Left lung (tissue), 14 donors: ENCODE measurements around the gene SLC24A4. TPM values are rescaled to one million over a fixed set of nuclear protein-coding genes. Genes with fewer than 3 reads are reported as not detected.

Source experiments
- ATAC-seq: fragments of 200-7000 bp; cut with Tn5 transposase; one replicate; pipeline ENCODE4 v1.9.1; 2020; ENCODE audit warnings: moderate library complexity
- DNase-seq, 4 donors: peaks; one replicate each; pipeline ENCODE4 v3.0.0-alpha.2; 2013 to 2020
- H3K27ac ChIP-seq, 2 donors: fragments of 200-600 bp; sonication (generic) in 1 of 2; one replicate each; pipeline versions ENCODE4 v1.5.0 to v1.8.0; 2020 to 2021
- H3K27me3 ChIP-seq, 2 donors: fragments of 200-600 bp; sonication (generic) in 1 of 2; one replicate each; pipeline versions ENCODE4 v1.5.0 to v1.8.0; 2020 to 2021
- H3K36me3 ChIP-seq, 2 donors: fragments of 200-600 bp; sonication (generic) in 1 of 2; one replicate each; pipeline versions ENCODE4 v1.5.0 to v1.8.0; 2020 to 2021
- H3K4me1 ChIP-seq, 2 donors: fragments of 200-600 bp; one replicate each; pipeline ENCODE4 v1.8.0; 2021
- H3K4me3 ChIP-seq, 2 donors: fragments of 200-600 bp; sonication (generic) in 1 of 2; one replicate each; pipeline versions ENCODE4 v1.5.0 to v1.8.0; 2020 to 2021; ENCODE audit warnings: mild to moderate bottlenecking in 1 of 2
- H3K9me3 ChIP-seq, 2 donors: fragments of 200-600 bp; sonication (generic) in 1 of 2; one replicate each; pipeline versions ENCODE4 v1.5.0 to v1.8.0; 2020 to 2021
- intact Hi-C, 2 donors: fragments of 100-400 bp; cut with DNase I; formaldehyde crosslinking; loops; one replicate each; pipeline versions ENCODE4 v1.11.2 to v1.14.2; 2022
- long read RNA-seq, 12 donors: library from polyadenylated mRNA in 2 of 12; unstranded in 2 of 12; transcript quantifications; one replicate each; pipeline ENCODE4 v2.0.0 and lab custom pipeline, GENCODE V29; 2019 to 2026
- polyA plus RNA-seq, 6 donors: library from polyadenylated mRNA; unstranded; fragments of 120-200 nt; gene quantifications; one replicate each; pipeline ENCODE4 v1.2.1, GENCODE V29; 2013; ENCODE audit not compliant: insufficient read length in 6 of 6
- total RNA-seq, 2 donors: library from RNA; stranded (reverse); fragmentation: NEBNext Ultra II Directional; extraction: Animal tissue kit (Norgen Biotek cat#: 25700); gene quantifications; one replicate each; pipeline ENCODE4 v1.2.1, GENCODE V29; 2021
- TF ChIP-seq, protein P1 (sequence below), 2 donors: fragments of 200-600 bp; sonication (generic) in 1 of 2; IDR thresholded peaks; one replicate each; pipeline versions ENCODE4 v1.5.0 to v1.8.0; 2021; ENCODE audit warnings: antibody characterized with exemption in 2 of 2
- donor health status: DM: no; HTN: yes; CAD: no.
- donor health status: DM: no; HTN: no; CAD: no.

The SLC24A4 gene, protein sequence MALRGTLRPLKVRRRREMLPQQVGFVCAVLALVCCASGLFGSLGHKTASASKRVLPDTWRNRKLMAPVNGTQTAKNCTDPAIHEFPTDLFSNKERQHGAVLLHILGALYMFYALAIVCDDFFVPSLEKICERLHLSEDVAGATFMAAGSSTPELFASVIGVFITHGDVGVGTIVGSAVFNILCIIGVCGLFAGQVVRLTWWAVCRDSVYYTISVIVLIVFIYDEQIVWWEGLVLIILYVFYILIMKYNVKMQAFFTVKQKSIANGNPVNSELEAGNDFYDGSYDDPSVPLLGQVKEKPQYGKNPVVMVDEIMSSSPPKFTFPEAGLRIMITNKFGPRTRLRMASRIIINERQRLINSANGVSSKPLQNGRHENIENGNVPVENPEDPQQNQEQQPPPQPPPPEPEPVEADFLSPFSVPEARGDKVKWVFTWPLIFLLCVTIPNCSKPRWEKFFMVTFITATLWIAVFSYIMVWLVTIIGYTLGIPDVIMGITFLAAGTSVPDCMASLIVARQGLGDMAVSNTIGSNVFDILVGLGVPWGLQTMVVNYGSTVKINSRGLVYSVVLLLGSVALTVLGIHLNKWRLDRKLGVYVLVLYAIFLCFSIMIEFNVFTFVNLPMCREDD
- total RNA-seq (1 to 10 TPM; 1.1 to 2.0 TPM), polyA plus RNA-seq (under 1 TPM; 0.25 to 0.53 (median 0.45) TPM)
- long read RNA-seq, donor 1, result 0 reads
- long read RNA-seq, donor 2, full-length matches to known transcripts, result 1 of 1 reads
- long read RNA-seq, donor 2, partial matches to known transcripts, result 0 of 1 reads
- long read RNA-seq, donor 2, other reads (novel, unspliced or antisense), result 0 of 1 reads
- long read RNA-seq, donor 3, result 0 reads
- long read RNA-seq, donor 4, partial matches to known transcripts, result 0 of 1 reads
- long read RNA-seq, donor 4, other reads (novel, unspliced or antisense), result 1 of 1 reads
- long read RNA-seq, donor 5, result 0 reads
- long read RNA-seq, donor 6, result 0 reads
- long read RNA-seq, donor 7, result 0 reads
- long read RNA-seq, donor 8, result 0 reads
- long read RNA-seq, donor 9, result 0 reads
- long read RNA-seq, donor 10, result 0 reads
- long read RNA-seq, donor 11, result 0 reads
- long read RNA-seq, donor 12, result 0 reads

DNA sequence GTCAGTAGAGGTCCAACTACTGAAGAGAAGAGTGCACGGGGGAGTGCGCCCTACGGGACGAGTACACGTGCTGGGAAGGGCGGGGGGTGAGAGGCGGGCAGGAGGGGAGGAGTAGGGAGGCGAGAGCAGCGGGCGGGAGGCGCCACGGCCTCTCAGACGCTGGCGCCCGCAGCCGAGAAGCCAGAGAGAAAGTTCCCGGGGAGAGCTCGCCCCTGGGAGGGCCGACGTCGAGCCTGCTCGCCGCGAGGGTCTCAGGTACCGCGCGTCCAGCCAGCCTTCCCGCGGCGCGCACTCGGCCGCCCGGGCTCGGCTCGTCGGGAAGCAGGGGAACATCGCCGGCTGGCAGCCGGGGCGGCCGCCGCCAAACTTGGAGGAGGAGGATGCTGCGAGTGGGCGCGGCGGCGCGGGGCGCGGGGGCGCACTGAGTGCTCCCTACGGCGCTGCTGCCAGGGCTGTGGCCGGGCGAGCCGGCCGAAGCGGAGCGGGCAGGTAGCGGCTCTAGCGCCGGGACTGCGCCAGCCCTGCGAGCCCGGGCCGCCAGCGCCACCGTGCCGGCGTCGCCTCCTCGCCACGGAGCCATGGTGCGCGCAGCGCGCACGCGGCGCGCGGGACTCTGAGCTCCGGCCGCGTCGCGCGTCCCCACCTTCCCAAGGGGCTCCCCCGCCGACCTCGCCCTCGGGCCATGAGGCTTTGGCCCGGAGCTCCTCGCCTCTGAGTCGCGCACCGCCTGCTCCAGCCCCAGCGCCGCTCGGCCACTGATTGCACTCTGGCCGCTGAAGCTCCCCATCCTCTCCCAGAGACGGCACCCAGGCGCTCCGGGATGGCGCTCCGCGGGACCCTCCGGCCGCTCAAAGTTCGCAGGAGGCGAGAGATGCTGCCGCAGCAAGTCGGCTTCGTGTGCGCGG lies at the start of gene SLC24A4:
Gene SLC24A4 (plus strand): TSS at position 155 of the 905 bp plus-strand sequence. CDS start 666 bp downstream, at position 821.
- H3K27ac ChIP-seq, result no peak within 1 kb of the TSS
- H3K4me3 ChIP-seq, result peak within 1 kb of the TSS; percentile 25 to 37
- peaks cover 3 to 21% of the 10 kb centered on the region in 2 donors for H3K4me1 ChIP-seq
- intact Hi-C loops, result no loop called here
- TF ChIP-seq, protein P1, sequence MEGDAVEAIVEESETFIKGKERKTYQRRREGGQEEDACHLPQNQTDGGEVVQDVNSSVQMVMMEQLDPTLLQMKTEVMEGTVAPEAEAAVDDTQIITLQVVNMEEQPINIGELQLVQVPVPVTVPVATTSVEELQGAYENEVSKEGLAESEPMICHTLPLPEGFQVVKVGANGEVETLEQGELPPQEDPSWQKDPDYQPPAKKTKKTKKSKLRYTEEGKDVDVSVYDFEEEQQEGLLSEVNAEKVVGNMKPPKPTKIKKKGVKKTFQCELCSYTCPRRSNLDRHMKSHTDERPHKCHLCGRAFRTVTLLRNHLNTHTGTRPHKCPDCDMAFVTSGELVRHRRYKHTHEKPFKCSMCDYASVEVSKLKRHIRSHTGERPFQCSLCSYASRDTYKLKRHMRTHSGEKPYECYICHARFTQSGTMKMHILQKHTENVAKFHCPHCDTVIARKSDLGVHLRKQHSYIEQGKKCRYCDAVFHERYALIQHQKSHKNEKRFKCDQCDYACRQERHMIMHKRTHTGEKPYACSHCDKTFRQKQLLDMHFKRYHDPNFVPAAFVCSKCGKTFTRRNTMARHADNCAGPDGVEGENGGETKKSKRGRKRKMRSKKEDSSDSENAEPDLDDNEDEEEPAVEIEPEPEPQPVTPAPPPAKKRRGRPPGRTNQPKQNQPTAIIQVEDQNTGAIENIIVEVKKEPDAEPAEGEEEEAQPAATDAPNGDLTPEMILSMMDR (IDR thresholded peaks at IDR 0.05), result no peak
- peak; percentile 64 for ATAC-seq
- no peaks in the 10 kb centered on the region for H3K36me3 ChIP-seq
- no peaks in the 10 kb centered on the region for H3K9me3 ChIP-seq
- DNase-seq, result peak in 2 of 4 donors; percentile 12 to 81
- peaks cover 48 to 86% of the 10 kb centered on the region in 2 donors for H3K27me3 ChIP-seq

DNA sequence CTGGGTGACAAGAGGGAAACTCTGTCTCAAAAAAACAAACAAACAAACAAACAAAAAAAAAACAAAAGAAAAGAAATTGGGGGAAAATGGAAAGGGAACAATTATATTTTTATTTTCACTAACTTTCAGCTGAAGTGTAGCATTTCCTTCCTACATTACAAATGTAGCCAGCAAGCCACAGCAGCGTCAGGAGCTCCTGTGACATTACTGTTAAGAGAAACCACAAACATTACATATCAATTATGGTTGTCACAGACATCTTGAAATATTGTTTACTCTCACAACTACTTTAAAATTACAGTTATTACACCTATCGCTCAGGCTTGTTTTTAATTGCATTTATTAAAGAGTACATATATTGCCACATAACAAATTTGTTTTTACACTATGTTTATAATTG lies 49.8 kb upstream of the SLC24A4 start:
- Histone ChIP-seq H3K27ac (no peak overlapping the region), H3K36me3 (no peaks in the 10 kb centered on the region), H3K27me3 (no peaks in the 10 kb centered on the region), H3K9me3 (no peaks in the 10 kb centered on the region), H3K4me3 (no peak overlapping the region), H3K4me1 (no peaks in the 10 kb centered on the region)
- ATAC-seq (no peak), DNase-seq (no peak)
- TF ChIP-seq, protein P1 (IDR thresholded peaks at IDR 0.05), result no peak
- intact Hi-C loops, result no loop called here

DNA sequence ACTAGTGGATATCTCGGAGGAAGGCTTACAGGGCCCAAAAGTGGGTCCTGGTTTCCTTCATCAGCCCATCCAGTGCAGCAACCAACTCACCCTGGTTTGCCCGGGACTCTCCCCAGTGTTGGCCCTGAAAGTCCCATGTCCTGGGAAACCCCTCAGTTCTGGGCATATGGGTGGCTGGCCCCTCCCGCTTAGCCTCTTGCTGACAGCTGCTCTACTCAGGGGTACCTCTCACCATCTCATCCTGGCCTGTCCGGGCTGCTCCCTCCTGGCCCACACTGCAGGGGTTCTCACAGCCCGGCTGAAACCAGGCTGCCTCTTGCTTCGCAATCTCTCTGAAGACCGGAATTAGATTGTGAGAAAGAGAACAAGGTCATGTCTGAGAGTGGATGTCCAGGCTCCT lies 48.9 kb upstream of the SLC24A4 start:
- DNase-seq (no peak), ATAC-seq (no peak)
- intact Hi-C loops, result no loop called here
- TF ChIP-seq, protein P1 (IDR thresholded peaks at IDR 0.05), result no peak
- Histone ChIP-seq H3K36me3 (no peaks in the 10 kb centered on the region), H3K27ac (no peak overlapping the region), H3K4me3 (no peak overlapping the region), H3K27me3 (no peaks in the 10 kb centered on the region), H3K4me1 (no peaks in the 10 kb centered on the region), H3K9me3 (no peaks in the 10 kb centered on the region)

DNA sequence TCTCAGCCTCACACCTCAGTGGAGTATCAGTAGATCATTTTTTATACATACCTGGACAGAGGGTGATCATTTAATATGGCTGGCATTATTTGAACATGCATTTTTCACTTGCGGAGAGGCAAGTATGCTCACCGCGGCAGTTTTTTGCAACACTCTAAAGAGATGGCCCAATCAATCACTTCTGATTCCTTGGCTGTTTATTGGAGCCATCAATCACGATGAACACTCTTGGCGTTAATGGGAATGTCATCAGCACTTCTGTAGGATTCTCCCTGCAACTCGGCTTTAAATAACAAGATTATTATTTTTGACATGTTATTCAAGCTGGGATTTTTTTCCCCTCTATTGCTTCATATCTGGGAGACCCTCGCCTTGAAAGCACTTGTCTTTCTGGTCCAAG lies 46.9 kb upstream of the SLC24A4 start:
- Histone ChIP-seq H3K4me3 (no peak overlapping the region), H3K27ac (no peak overlapping the region), H3K9me3 (no peaks in the 10 kb centered on the region), H3K36me3 (no peaks in the 10 kb centered on the region), H3K4me1 (no peaks in the 10 kb centered on the region), H3K27me3 (no peaks in the 10 kb centered on the region)
- DNase-seq, result no peak
- TF ChIP-seq, protein P1 (IDR thresholded peaks at IDR 0.05), result no peak
- no peak for ATAC-seq
- intact Hi-C loops, result no loop called here
